NCI-H748 (cell line): ENCODE results near the gene ILF3.
"Not testable (repeated sequence)": the region's sequence is repeated elsewhere in the genome, so short reads cannot be mapped to it uniquely, and the experiment has no call there.

Source experiments
- DNase-seq: peaks from one replicate; lab custom pipeline; 2025; ENCODE audit not compliant: unreplicated experiment; lab: John Stamatoyannopoulos, UW

Gene ILF3

GRCh38 chr19:10671922-10672321 is 17.8 kb downstream of the ILF3 start:
- DNase-seq: not testable (repeated sequence)

GRCh38 chr19:10675214-10675613 is 21.1 kb downstream of the ILF3 start:
- DNase-seq: not testable (repeated sequence)

GRCh38 chr19:10677751-10678150 is 23.6 kb downstream of the ILF3 start:
- DNase-seq: no peak

GRCh38 chr19:10678813-10679212 is 24.7 kb downstream of the ILF3 start:
- no peak for DNase-seq

GRCh38 chr19:10679743-10680142 is 25.6 kb downstream of the ILF3 start:
- no peak for DNase-seq

GRCh38 chr19:10680545-10681135 is 26.5 kb downstream of the ILF3 start:
- DNase-seq: no peak

- DNase-seq: no peak
These were observed 27.5 kb downstream of the ILF3 start for GRCh38 chr19:10681658-10682057.

- no peak for DNase-seq
These were observed 28.4 kb downstream of the ILF3 start for GRCh38 chr19:10682397-10683063.

- no peak for DNase-seq
These were observed 28.9 kb downstream of the ILF3 start for GRCh38 chr19:10683064-10683426.

GRCh38 chr19:10683582-10683981 is 29.4 kb downstream of the ILF3 start:
- DNase-seq: no peak

- no peak for DNase-seq
These were observed 31.1 kb downstream of the ILF3 start for GRCh38 chr19:10685210-10685609.

GRCh38 chr19:10686193-10686592 is 32.0 kb downstream of the ILF3 start:
- DNase-seq: no peak

GRCh38 chr19:10686661-10687517 is 32.7 kb downstream of the ILF3 start:
- DNase-seq: peak; percentile 7

GRCh38 chr19:10687518-10688288 is 33.6 kb downstream of the ILF3 start:
- DNase-seq: no peak

- DNase-seq: no peak
These were observed 34.6 kb downstream of the ILF3 start for GRCh38 chr19:10688545-10689280.

GRCh38 chr19:10690341-10690781 is 36.2 kb downstream of the ILF3 start:
- DNase-seq: no peak

GRCh38 chr19:10691178-10691881 is 37.2 kb downstream of the ILF3 start:
- no peak for DNase-seq

GRCh38 chr19:10691883-10692282 is 37.7 kb downstream of the ILF3 start:
- no peak for DNase-seq

- no peak for DNase-seq
These were observed 38.6 kb downstream of the ILF3 start for GRCh38 chr19:10692673-10693264.
